Lung (tissue), 12 donors: ENCODE data around the gene BIRC6. TPM values are rescaled to one million over a fixed set of nuclear protein-coding genes. Genes with fewer than 3 reads are reported as not detected.

Experiments
- ATAC-seq: fragments of 200-7000 bp; cut with Tn5 transposase; one replicate; pipeline ENCODE4 v1.9.1; 2020; ENCODE audit warnings: moderate number of reproducible peaks; ENCODE audit not compliant: insufficient read depth, low FRiP score
- DNase-seq, 3 donors: peaks; one replicate each; pipeline ENCODE4 v3.0.0-alpha.2; 2013 to 2017
- H3K27ac ChIP-seq, 2 donors: one replicate each; pipeline ENCODE4 v1.5.1; 2013; ENCODE audit warnings: mild to moderate bottlenecking in 2 of 2, moderate library complexity in 2 of 2, control low read depth in 1 of 2, inconsistent platforms in 1 of 2, low read depth in 1 of 2, low read length in 1 of 2
- H3K27me3 ChIP-seq, 3 donors: one replicate each; pipeline ENCODE4 v1.5.1; 2013; ENCODE audit warnings: low read length in 2 of 3; ENCODE audit not compliant: control insufficient read depth in 3 of 3, insufficient read depth in 3 of 3
- H3K36me3 ChIP-seq, 4 donors: one replicate each; pipeline ENCODE4 v1.5.1; 2013; ENCODE audit warnings: low read length in 4 of 4, mild to moderate bottlenecking in 1 of 4, moderate library complexity in 1 of 4; ENCODE audit not compliant: control insufficient read depth in 4 of 4, insufficient read depth in 4 of 4
- H3K4me1 ChIP-seq, 5 donors: one replicate each; pipeline ENCODE4 v1.5.1; 2013; ENCODE audit warnings: low read length in 5 of 5, mild to moderate bottlenecking in 2 of 5, moderate library complexity in 1 of 5; ENCODE audit not compliant: control insufficient read depth in 5 of 5, insufficient read depth in 5 of 5
- H3K4me3 ChIP-seq: one replicate; pipeline ENCODE4 v1.5.1; 2013; ENCODE audit warnings: mild to moderate bottlenecking, control low read depth, moderate library complexity
- H3K9ac ChIP-seq, 2 donors: one replicate each; pipeline ENCODE4 v1.5.1; 2013; ENCODE audit warnings: low read length in 2 of 2, control low read depth in 1 of 2; ENCODE audit not compliant: insufficient read depth in 1 of 2
- H3K9me3 ChIP-seq, 4 donors: one replicate each; pipeline ENCODE4 v1.5.1; 2013; ENCODE audit warnings: low read length in 3 of 4, mild to moderate bottlenecking in 1 of 4, moderate library complexity in 1 of 4; ENCODE audit not compliant: control insufficient read depth in 4 of 4, insufficient read depth in 3 of 4
- WGBS, 2 donors: extraction: QIAGEN DNeasy Blood & Tissue Kit; methylation state at CpG; one replicate each; pipeline ENCODE4 v1.1.7; 2013; 5-methylcytosine and 5-hydroxymethylcytosine counted together
- polyA plus RNA-seq, 2 donors: library from polyadenylated mRNA; stranded (reverse); fragments of 200-250 nt; gene quantifications; one replicate each; pipeline ENCODE4 v1.2.1, GENCODE V29; 2013
- total RNA-seq, 2 donors: library from RNA; depleted of rRNA in 1 of 2; stranded (reverse); fragments of >200 nt in 1 of 2; gene quantifications; one replicate each; pipeline ENCODE4 v1.2.1, GENCODE V29; 2014 to 2021
- TF ChIP-seq, protein P1 (sequence below): IDR thresholded peaks from 2 replicates; pipeline ENCODE4 v1.5.1; 2012; ENCODE audit warnings: mild to moderate bottlenecking; ENCODE audit errors: control extremely low read depth, extremely low read depth
- donor health status: control.
- donor health status: control.
- donor health status: Bipolar disorder and iron deficiency.
- donor health status: healthy.
- donor health status: DM: yes; HTN: yes; CAD: no.

BIRC6 gene
- total and polyA plus RNA-seq, 4 donors = 12.2 to 229 (median 51.5) TPM

DNA sequence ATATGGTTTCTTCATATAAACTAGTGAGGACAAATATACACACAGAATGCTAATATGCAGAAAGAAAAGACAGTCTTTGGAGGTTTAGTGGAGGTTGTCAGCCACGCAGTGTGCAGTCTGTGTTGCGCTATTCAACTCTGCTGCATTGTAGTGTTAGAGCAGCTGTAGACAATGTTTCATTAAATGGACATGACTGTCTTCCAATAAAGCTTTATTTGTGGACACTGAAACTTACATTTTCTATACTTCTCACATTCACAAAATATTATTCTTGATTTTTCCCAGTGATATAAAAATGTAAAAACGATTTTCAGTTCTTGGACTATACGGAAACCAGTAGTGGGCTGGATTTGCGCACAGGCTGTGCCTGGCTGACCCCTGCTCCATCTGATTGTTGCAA, 284.4 kb downstream of the BIRC6 start:
- TF ChIP-seq, protein P1, sequence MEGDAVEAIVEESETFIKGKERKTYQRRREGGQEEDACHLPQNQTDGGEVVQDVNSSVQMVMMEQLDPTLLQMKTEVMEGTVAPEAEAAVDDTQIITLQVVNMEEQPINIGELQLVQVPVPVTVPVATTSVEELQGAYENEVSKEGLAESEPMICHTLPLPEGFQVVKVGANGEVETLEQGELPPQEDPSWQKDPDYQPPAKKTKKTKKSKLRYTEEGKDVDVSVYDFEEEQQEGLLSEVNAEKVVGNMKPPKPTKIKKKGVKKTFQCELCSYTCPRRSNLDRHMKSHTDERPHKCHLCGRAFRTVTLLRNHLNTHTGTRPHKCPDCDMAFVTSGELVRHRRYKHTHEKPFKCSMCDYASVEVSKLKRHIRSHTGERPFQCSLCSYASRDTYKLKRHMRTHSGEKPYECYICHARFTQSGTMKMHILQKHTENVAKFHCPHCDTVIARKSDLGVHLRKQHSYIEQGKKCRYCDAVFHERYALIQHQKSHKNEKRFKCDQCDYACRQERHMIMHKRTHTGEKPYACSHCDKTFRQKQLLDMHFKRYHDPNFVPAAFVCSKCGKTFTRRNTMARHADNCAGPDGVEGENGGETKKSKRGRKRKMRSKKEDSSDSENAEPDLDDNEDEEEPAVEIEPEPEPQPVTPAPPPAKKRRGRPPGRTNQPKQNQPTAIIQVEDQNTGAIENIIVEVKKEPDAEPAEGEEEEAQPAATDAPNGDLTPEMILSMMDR = no peak
- no peaks in the 10 kb centered on the region for H3K9me3 ChIP-seq
- H3K27me3 ChIP-seq = no peaks in the 10 kb centered on the region
- H3K4me1 ChIP-seq = no peaks in the 10 kb centered on the region
- H3K36me3 ChIP-seq = peaks cover 16 to 38% (median 28%) of the 10 kb centered on the region in 4 donors
- no peak for DNase-seq
- no peak for ATAC-seq
- WGBS, 2 donors = 98 to 99% methylated on average over 5 of the region's 5 CpGs
- no peak overlapping the region for H3K27ac ChIP-seq
- no peak overlapping the region for H3K4me3 ChIP-seq
- H3K9ac ChIP-seq = no peak overlapping the region

DNA sequence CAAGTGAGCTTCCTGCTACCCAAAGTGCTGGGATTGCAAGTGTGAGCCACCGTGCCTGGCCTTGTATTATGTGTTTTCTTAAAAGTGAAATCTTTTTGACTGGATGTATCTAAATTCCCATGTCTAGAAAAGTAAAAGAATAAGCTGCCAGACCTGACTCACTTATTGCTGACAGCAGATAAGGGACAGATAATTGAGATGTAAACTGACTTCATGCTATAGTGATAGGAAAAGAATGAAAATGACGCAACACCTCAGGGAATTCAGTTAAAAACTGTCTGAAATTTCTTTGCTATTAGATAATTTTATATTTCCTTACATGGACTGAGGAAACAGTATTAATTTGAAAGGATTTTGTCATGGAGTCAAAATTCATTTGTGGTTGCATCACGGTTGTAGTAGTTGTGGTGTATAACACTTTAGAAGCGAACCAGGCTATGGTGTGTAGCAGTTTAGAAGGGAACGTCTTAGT, 290.4 kb downstream of the BIRC6 start:
- Histone ChIP-seq H3K27ac (no peak overlapping the region), H3K9me3 (no peaks in the 10 kb centered on the region), H3K27me3 (no peaks in the 10 kb centered on the region), H3K4me1 (no peaks in the 10 kb centered on the region), H3K4me3 (no peak overlapping the region), H3K9ac (no peak overlapping the region), H3K36me3 (peaks cover 4 to 23% (median 15%) of the 10 kb centered on the region in 4 donors)
- ATAC-seq (no peak), DNase-seq (peak in 2 of 3 donors; percentile 11 to 25)
- 84 to 94% methylated on average over 5 of the region's 5 CpGs for WGBS, 2 donors
- TF ChIP-seq, protein P1 = no peak

DNA sequence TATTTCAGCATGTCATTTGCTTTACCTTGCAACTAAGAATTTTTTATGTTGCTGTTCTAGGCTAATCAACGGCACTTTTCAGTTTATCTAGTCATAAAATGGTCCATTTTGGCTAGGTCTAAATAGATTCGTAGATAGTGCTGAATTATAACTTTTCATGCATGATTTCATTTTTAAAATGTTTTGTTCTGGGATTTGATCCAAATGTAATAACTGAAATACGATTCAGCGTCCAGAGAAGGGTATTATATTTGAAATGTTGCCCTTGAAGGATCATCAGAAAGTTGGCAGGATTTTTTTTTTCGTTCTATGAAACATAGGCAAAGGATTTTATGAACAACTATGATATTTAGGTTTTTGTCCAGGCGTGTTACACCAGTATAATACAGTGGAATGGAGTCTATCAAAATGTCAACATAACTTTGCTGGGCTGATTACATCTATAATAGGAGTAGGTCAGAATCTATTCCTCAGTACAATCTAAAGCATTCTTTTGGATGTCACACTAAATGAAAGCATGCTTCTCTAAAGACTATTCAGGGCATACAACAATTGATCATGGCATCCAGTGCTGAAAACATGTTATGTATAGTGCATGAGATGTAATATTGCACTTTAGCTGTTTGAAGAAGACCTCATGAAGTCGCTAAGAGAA, 295.9 kb downstream of the BIRC6 start:
- ATAC-seq (no peak), DNase-seq (peak in 2 of 3 donors; percentile 15 to 22)
- no peaks in the 10 kb centered on the region for H3K9me3 ChIP-seq
- 77 to 91% methylated on average over 7 of the region's 7 CpGs for WGBS, 2 donors
- no peaks in the 10 kb centered on the region for H3K27me3 ChIP-seq
- H3K36me3 ChIP-seq = peaks cover 8 to 17% (median 10%) of the 10 kb centered on the region in 4 donors
- H3K27ac ChIP-seq = no peak overlapping the region
- TF ChIP-seq, protein P1 = no peak
- no peak overlapping the region for H3K4me3 ChIP-seq
- H3K4me1 ChIP-seq = peaks cover 0 to 8% (median 0%) of the 10 kb centered on the region in 5 donors
- H3K9ac ChIP-seq = no peak overlapping the region
